Esophagus squamous epithelium (tissue), 5 donors: ENCODE measurements around the gene TRIM32. TPM values are rescaled to one million over a fixed set of nuclear protein-coding genes. Genes with fewer than 3 reads are reported as not detected.

Source experiments
- DNase-seq: peaks from one replicate; lab custom pipeline; 2025; lab: John Stamatoyannopoulos, UW
- H3K27ac ChIP-seq, 4 donors: fragments of 200-600 bp; sonication (generic); one replicate each; pipeline ENCODE4 v1.5.1; 2016 to 2019; ENCODE audit warnings: mild to moderate bottlenecking in 1 of 4
- H3K27me3 ChIP-seq, 4 donors: fragments of 200-600 bp; sonication (generic); 1 replicate in 3 of 4; 2 replicates in 1 of 4; pipeline versions ENCODE4 v1.5.1 to v1.6.0; 2017 to 2021; ENCODE audit warnings: antibody characterized with exemption in 1 of 4
- H3K36me3 ChIP-seq, 3 donors: fragments of 200-600 bp; sonication (generic); one replicate each; pipeline ENCODE4 v1.5.1; 2016 to 2019
- H3K4me1 ChIP-seq, 3 donors: fragments of 200-600 bp; sonication (generic); one replicate each; pipeline ENCODE4 v1.5.1; 2017 to 2019
- H3K4me3 ChIP-seq, 4 donors: fragments of 200-600 bp; sonication (generic); 1 replicate in 3 of 4; 2 replicates in 1 of 4; pipeline ENCODE4 v1.5.1; 2016 to 2019; ENCODE audit warnings: mild to moderate bottlenecking in 2 of 4, moderate library complexity in 1 of 4
- H3K9me3 ChIP-seq, 3 donors: fragments of 200-600 bp; sonication (generic); one replicate each; pipeline ENCODE4 v1.5.1; 2016 to 2019
- POLR2A ChIP-seq, 4 donors: fragments of 450-650 bp; IDR thresholded peaks; one replicate each; pipeline ENCODE4 v1.6.1; 2017; ENCODE audit warnings: antibody characterized with exemption in 4 of 4, mild to moderate bottlenecking in 4 of 4, moderate library complexity in 3 of 4
- WGBS, 2 donors: methylation state at CpG; one replicate each; pipeline ENCODE4 v1.1.5; 2018; 5-methylcytosine and 5-hydroxymethylcytosine counted together
- intact Hi-C: fragments of 100-400 bp; cut with DNase I; formaldehyde crosslinking; loops from one replicate; pipeline ENCODE4 v1.15.0; 2022
- total RNA-seq, 4 donors: library from RNA; depleted of rRNA; stranded (reverse); fragments of >200 nt; gene quantifications; one replicate each; pipeline ENCODE4 v1.1.0, GENCODE V29; 2016
- TF ChIP-seq, protein P1 (sequence below), 6 experiments: fragments of 450-650 bp in 4 of 6; fragments of 200-600 bp in 2 of 6; sonication (generic) in 2 of 6; IDR thresholded peaks; one replicate each; pipeline ENCODE4 v1.5.1; 2016 to 2019; ENCODE audit warnings: antibody characterized with exemption in 6 of 6, mild to moderate bottlenecking in 4 of 6, moderate library complexity in 4 of 6
- donor health status: DM: yes; HTN: yes; CAD: no.

The TRIM32 gene
- total RNA-seq, 4 donors from 2014 or later, result 7.2 to 16.4 (median 11.6) TPM

DNA sequence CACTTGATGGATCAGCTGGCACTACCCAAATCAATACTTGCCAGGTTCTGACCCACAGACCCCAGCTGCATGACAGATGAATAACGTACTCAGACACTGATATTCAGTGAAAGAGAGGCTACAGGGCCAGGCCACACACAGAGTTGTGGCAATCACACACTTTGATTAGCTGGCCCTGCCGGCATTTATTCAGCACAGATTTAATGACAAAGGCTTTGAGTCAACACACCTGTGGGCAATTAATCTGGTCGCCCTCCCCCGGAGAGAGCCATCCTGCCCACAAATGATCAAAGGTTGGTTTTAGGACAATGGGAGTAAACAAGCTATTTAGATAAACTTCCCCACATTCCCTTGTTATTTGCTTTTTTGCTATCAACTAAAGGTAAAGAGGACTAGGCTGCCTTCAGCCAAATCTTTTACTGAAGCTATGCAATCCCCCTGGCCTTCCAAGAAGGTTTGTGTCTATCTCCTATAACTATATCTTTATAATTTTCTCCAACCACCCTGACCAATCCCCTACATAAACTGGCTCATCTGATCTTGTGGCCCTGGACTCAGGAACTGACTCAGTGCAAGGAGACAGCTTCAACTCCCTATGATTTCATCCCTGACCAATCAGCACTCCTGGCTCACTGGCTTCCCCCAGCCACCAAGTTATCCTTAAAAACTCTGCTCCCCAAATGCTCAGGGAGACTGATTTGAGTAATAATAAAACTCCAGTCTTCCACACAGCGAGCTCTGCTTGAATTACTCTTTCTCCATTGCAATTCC is 12.7 kb upstream of the TRIM32 start:
- no peak for DNase-seq
- no peak overlapping the region for H3K4me3 ChIP-seq
- no peaks in the 10 kb centered on the region for H3K36me3 ChIP-seq
- no peaks in the 10 kb centered on the region for H3K27me3 ChIP-seq
- intact Hi-C loops, result no loop called here
- no peaks in the 10 kb centered on the region for H3K4me1 ChIP-seq
- H3K9me3 ChIP-seq, result peaks cover 0 to 9% (median 9%) of the 10 kb centered on the region in 3 donors
- no peak overlapping the region for H3K27ac ChIP-seq
- 70 to 80% methylated on average over 4 to 5 of the region's 5 CpGs for WGBS, 2 donors
- TF ChIP-seq, protein P1, sequence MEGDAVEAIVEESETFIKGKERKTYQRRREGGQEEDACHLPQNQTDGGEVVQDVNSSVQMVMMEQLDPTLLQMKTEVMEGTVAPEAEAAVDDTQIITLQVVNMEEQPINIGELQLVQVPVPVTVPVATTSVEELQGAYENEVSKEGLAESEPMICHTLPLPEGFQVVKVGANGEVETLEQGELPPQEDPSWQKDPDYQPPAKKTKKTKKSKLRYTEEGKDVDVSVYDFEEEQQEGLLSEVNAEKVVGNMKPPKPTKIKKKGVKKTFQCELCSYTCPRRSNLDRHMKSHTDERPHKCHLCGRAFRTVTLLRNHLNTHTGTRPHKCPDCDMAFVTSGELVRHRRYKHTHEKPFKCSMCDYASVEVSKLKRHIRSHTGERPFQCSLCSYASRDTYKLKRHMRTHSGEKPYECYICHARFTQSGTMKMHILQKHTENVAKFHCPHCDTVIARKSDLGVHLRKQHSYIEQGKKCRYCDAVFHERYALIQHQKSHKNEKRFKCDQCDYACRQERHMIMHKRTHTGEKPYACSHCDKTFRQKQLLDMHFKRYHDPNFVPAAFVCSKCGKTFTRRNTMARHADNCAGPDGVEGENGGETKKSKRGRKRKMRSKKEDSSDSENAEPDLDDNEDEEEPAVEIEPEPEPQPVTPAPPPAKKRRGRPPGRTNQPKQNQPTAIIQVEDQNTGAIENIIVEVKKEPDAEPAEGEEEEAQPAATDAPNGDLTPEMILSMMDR (IDR thresholded peaks at IDR 0.05), result no peak
- TF ChIP-seq POLR2A (IDR thresholded peaks at IDR 0.05), result no peak

DNA sequence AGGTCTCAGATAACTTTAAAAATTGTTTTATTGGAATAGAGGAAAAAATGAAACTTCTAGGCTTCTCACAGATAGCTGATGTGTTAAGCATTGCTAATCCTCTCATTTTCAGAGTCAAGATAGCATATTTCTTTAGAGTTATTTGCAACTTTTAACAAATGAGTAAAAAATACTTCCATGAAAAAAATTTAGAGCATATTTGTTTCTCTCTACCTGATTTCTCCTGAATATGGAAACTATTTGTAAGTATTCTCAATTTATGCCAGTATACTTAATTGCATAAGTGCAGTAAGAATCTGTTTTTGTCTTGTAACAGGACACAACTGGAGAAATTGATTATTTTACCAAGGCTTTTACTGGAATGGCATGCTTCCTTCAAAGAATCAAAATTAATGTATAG is 3.6 kb upstream of the TRIM32 start:
- Histone ChIP-seq H3K9me3 (no peaks in the 10 kb centered on the region), H3K4me1 (peaks cover 11 to 20% (median 14%) of the 10 kb centered on the region in 3 donors), H3K4me3 (no peak overlapping the region), H3K27ac (no peak overlapping the region), H3K27me3 (no peaks in the 10 kb centered on the region), H3K36me3 (no peaks in the 10 kb centered on the region)
- no peak for TF ChIP-seq POLR2A (IDR thresholded peaks at IDR 0.05)
- TF ChIP-seq, protein P1 (IDR thresholded peaks at IDR 0.05), result no peak
- intact Hi-C loops, result no loop called here
- DNase-seq, result no peak

DNA sequence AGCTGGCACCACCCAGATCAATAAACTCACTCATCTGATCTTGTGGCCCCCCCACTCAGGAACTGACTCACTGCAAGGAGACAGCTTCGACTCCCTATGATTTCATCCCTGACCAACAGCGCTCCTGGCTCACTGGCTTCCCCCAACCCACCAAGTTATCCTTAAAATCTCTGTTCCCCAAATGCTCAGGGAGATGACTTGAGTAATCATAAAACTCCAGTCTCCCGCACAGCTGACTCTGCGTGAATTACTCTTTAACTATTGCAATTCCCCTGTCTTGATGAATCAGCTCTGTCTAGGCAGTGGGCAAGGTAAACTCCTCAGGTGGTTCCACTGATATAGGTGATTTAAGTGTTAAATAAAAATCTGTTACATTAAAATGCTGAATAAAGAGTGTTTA is 1.9 kb upstream of the TRIM32 start:
- DNase-seq, result no peak
- intact Hi-C loops, result no loop called here
- H3K27me3 ChIP-seq, result no peaks in the 10 kb centered on the region
- 86 to 90% methylated on average over 4 of the region's 4 CpGs for WGBS, 2 donors
- H3K9me3 ChIP-seq, result no peaks in the 10 kb centered on the region
- no peaks in the 10 kb centered on the region for H3K36me3 ChIP-seq
- no peak overlapping the region for H3K27ac ChIP-seq
- peaks cover 14 to 37% (median 17%) of the 10 kb centered on the region in 3 donors for H3K4me1 ChIP-seq
- TF ChIP-seq POLR2A (IDR thresholded peaks at IDR 0.05), result no peak
- TF ChIP-seq, protein P1 (IDR thresholded peaks at IDR 0.05), result no peak
- no peak overlapping the region for H3K4me3 ChIP-seq

DNA sequence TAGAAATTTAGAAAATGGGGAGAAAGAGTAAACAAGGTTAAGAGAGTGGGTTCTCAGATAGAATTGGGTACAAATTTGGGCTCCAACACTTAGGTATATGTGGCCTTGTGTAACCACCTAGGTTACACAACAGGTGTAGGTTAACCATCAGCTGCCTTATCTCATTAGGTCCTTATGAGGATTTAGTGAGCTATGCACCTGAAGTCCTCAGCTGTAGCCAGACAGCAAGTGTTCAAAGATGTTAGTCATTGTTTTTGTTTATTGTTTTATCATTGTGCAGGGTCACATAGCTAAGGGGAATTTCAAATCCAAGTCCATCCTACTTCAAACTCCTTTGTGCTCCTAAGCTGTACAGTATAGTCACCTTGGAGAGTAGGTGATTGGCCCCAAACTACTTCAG is 970 bp upstream of the TRIM32 start:
- no peaks in the 10 kb centered on the region for H3K9me3 ChIP-seq
- TF ChIP-seq, protein P1 (IDR thresholded peaks at IDR 0.05), result no peak
- no peak for TF ChIP-seq POLR2A (IDR thresholded peaks at IDR 0.05)
- DNase-seq, result no peak
- H3K4me1 ChIP-seq, result peaks cover 14 to 42% (median 17%) of the 10 kb centered on the region in 3 donors
- H3K36me3 ChIP-seq, result no peaks in the 10 kb centered on the region
- intact Hi-C loops, result no loop called here
- H3K27ac ChIP-seq, result no peak overlapping the region
- no peaks in the 10 kb centered on the region for H3K27me3 ChIP-seq
- H3K4me3 ChIP-seq, result peak overlapping the region in 3 of 4 donors; percentile 77 to 90 (median 78)

DNA sequence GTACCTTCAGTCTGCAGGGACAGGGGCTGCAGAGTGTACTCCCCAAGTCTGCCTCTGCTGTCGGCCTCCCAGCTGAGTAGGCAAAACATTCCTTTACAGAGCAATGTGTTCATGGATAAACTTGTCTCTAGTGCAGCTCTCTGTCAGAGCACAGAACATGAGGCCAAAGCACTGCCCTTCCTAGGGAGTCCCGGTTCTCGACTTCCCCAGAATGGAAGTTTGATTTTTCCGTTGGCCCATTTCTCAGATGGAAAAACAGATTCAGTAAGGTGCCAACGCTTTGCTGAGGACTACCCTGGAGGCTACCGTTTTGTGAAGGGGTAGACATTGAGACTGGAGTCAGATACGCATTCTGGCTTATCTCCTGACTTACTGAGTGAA is 422 bp upstream of the TRIM32 start:
- no peak for DNase-seq
- TF ChIP-seq, protein P1 (IDR thresholded peaks at IDR 0.05), result no peak
- no peak for TF ChIP-seq POLR2A (IDR thresholded peaks at IDR 0.05)
- Histone ChIP-seq H3K36me3 (no peaks in the 10 kb centered on the region), H3K4me3 (peak overlapping the region; percentile 67 to 90 (median 78)), H3K27me3 (no peaks in the 10 kb centered on the region), H3K9me3 (no peaks in the 10 kb centered on the region), H3K27ac (peak overlapping the region; percentile 81 to 90 (median 88)), H3K4me1 (peaks cover 14 to 47% (median 17%) of the 10 kb centered on the region in 3 donors)
- intact Hi-C loops, result no loop called here
- 19 to 29% methylated on average over 6 to 7 of the region's 7 CpGs for WGBS, 2 donors
